PC-3 (cell line): ENCODE measurements around the gene ERGIC1.

Source experiments
- EZH2phosphoT487 ChIP-seq: fragments of 300-600 bp; sonication (generic); IDR thresholded peaks from 2 replicates; pipeline ENCODE4 v1.6.1; 2018; ENCODE audit warnings: mild to moderate bottlenecking, antibody characterized with exemption, low read length, borderline replicate concordance
- TF ChIP-seq, protein P1 (sequence below): fragments of 300-600 bp; sonication (generic); conservative IDR thresholded peaks from 2 replicates; pipeline ENCODE4 v1.5.1; 2017; ENCODE audit warnings: antibody characterized with exemption, low read depth, mild to moderate bottlenecking, low read length

DNA sequence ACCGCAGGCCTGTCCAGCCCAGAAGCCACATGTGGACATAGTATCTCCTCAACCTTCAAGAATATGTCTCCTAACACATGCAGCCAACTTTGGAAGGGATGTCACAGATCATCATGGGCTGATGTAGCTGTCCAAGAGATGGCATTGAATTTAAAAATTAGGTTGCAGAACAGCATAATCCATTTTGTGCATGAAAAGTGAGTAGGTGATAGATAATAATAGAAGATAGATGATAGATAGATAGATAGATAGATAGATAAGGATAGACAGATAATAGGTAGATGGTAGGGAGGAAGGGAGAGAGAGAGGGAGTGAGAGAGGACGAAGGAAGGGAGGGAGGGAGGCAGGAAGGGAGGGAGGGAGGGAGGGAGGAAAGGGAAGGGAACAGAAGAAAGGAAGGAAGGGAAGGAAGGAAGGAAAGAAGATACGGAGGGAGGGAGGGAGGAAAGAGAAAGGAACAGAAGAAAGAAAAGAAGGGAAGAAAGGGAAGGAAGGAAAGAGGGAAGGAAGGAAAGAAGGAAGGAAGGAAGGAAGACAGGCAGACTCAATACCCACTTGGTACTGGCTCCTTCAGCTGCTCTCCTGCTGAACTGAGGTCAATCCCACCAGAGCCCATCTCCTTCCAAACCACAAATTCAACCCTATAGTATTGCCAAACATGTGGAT lies 28.9 kb upstream of the ERGIC1 start:
- TF ChIP-seq EZH2phosphoT487, result no peak
- TF ChIP-seq, protein P1, sequence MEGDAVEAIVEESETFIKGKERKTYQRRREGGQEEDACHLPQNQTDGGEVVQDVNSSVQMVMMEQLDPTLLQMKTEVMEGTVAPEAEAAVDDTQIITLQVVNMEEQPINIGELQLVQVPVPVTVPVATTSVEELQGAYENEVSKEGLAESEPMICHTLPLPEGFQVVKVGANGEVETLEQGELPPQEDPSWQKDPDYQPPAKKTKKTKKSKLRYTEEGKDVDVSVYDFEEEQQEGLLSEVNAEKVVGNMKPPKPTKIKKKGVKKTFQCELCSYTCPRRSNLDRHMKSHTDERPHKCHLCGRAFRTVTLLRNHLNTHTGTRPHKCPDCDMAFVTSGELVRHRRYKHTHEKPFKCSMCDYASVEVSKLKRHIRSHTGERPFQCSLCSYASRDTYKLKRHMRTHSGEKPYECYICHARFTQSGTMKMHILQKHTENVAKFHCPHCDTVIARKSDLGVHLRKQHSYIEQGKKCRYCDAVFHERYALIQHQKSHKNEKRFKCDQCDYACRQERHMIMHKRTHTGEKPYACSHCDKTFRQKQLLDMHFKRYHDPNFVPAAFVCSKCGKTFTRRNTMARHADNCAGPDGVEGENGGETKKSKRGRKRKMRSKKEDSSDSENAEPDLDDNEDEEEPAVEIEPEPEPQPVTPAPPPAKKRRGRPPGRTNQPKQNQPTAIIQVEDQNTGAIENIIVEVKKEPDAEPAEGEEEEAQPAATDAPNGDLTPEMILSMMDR, result no peak
